Left lung (tissue), 10 donors: ENCODE results near the gene GALR1. TPM values are rescaled to one million over a fixed set of nuclear protein-coding genes. Genes with fewer than 3 reads are reported as not detected.
A peak's percentile ranks its signal among the peaks of the same experiment; 100 is the strongest.

ENCODE experiments used
- ATAC-seq: fragments of 200-7000 bp; cut with Tn5 transposase; one replicate; pipeline ENCODE4 v1.9.1; 2020; ENCODE audit warnings: moderate library complexity
- DNase-seq, 4 donors: peaks; one replicate each; pipeline ENCODE4 v3.0.0-alpha.2; 2013 to 2020
- H3K27ac ChIP-seq, 2 donors: fragments of 200-600 bp; sonication (generic) in 1 of 2; one replicate each; pipeline versions ENCODE4 v1.5.0 to v1.8.0; 2020 to 2021
- H3K27me3 ChIP-seq, 2 donors: fragments of 200-600 bp; sonication (generic) in 1 of 2; one replicate each; pipeline versions ENCODE4 v1.5.0 to v1.8.0; 2020 to 2021
- H3K36me3 ChIP-seq, 2 donors: fragments of 200-600 bp; sonication (generic) in 1 of 2; one replicate each; pipeline versions ENCODE4 v1.5.0 to v1.8.0; 2020 to 2021
- H3K4me1 ChIP-seq, 2 donors: fragments of 200-600 bp; one replicate each; pipeline ENCODE4 v1.8.0; 2021
- H3K4me3 ChIP-seq, 2 donors: fragments of 200-600 bp; sonication (generic) in 1 of 2; one replicate each; pipeline versions ENCODE4 v1.5.0 to v1.8.0; 2020 to 2021; ENCODE audit warnings: mild to moderate bottlenecking in 1 of 2
- H3K9me3 ChIP-seq, 2 donors: fragments of 200-600 bp; sonication (generic) in 1 of 2; one replicate each; pipeline versions ENCODE4 v1.5.0 to v1.8.0; 2020 to 2021
- intact Hi-C, 2 donors: fragments of 100-400 bp; cut with DNase I; formaldehyde crosslinking; loops; one replicate each; pipeline versions ENCODE4 v1.11.2 to v1.14.2; 2022
- polyA plus RNA-seq, 6 donors: library from polyadenylated mRNA; unstranded; fragments of 120-200 nt; gene quantifications; one replicate each; pipeline ENCODE4 v1.2.1, GENCODE V29; 2013; ENCODE audit not compliant: insufficient read length in 6 of 6
- total RNA-seq, 2 donors: library from RNA; stranded (reverse); fragmentation: NEBNext Ultra II Directional; extraction: Animal tissue kit (Norgen Biotek cat#: 25700); gene quantifications; one replicate each; pipeline ENCODE4 v1.2.1, GENCODE V29; 2021
- TF ChIP-seq, protein P1 (sequence below), 2 donors: fragments of 200-600 bp; sonication (generic) in 1 of 2; IDR thresholded peaks; one replicate each; pipeline versions ENCODE4 v1.5.0 to v1.8.0; 2021; ENCODE audit warnings: antibody characterized with exemption in 2 of 2
- donor health status: DM: no; HTN: yes; CAD: no.
- donor health status: DM: no; HTN: no; CAD: no.

The GALR1 gene
- total and polyA plus RNA-seq, 8 donors: 0.03 to 0.48 (median 0.07) TPM; not detected in 2

DNA sequence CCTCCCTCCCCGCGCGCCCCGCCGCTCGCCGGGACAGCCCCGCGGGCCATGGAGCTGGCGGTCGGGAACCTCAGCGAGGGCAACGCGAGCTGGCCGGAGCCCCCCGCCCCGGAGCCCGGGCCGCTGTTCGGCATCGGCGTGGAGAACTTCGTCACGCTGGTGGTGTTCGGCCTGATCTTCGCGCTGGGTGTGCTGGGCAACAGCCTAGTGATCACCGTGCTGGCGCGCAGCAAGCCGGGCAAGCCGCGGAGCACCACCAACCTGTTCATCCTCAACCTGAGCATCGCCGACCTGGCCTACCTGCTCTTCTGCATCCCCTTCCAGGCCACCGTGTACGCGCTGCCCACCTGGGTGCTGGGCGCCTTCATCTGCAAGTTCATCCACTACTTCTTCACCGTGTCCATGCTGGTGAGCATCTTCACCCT is 865 bp downstream of the GALR1 start:
- peaks cover 5 to 15% of the 10 kb centered on the region in 2 donors for H3K4me1 ChIP-seq
- peaks cover 0 to 3% of the 10 kb centered on the region in 2 donors for H3K9me3 ChIP-seq
- H3K27ac ChIP-seq: no peak overlapping the region
- H3K4me3 ChIP-seq: no peak overlapping the region
- intact Hi-C loops: no loop called here
- TF ChIP-seq, protein P1, sequence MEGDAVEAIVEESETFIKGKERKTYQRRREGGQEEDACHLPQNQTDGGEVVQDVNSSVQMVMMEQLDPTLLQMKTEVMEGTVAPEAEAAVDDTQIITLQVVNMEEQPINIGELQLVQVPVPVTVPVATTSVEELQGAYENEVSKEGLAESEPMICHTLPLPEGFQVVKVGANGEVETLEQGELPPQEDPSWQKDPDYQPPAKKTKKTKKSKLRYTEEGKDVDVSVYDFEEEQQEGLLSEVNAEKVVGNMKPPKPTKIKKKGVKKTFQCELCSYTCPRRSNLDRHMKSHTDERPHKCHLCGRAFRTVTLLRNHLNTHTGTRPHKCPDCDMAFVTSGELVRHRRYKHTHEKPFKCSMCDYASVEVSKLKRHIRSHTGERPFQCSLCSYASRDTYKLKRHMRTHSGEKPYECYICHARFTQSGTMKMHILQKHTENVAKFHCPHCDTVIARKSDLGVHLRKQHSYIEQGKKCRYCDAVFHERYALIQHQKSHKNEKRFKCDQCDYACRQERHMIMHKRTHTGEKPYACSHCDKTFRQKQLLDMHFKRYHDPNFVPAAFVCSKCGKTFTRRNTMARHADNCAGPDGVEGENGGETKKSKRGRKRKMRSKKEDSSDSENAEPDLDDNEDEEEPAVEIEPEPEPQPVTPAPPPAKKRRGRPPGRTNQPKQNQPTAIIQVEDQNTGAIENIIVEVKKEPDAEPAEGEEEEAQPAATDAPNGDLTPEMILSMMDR (IDR thresholded peaks at IDR 0.05): no peak
- peak in 1 of 4 donors; percentile 76 for DNase-seq
- H3K36me3 ChIP-seq: no peaks in the 10 kb centered on the region
- H3K27me3 ChIP-seq: peaks cover 43 to 97% of the 10 kb centered on the region in 2 donors
- ATAC-seq: no peak

DNA sequence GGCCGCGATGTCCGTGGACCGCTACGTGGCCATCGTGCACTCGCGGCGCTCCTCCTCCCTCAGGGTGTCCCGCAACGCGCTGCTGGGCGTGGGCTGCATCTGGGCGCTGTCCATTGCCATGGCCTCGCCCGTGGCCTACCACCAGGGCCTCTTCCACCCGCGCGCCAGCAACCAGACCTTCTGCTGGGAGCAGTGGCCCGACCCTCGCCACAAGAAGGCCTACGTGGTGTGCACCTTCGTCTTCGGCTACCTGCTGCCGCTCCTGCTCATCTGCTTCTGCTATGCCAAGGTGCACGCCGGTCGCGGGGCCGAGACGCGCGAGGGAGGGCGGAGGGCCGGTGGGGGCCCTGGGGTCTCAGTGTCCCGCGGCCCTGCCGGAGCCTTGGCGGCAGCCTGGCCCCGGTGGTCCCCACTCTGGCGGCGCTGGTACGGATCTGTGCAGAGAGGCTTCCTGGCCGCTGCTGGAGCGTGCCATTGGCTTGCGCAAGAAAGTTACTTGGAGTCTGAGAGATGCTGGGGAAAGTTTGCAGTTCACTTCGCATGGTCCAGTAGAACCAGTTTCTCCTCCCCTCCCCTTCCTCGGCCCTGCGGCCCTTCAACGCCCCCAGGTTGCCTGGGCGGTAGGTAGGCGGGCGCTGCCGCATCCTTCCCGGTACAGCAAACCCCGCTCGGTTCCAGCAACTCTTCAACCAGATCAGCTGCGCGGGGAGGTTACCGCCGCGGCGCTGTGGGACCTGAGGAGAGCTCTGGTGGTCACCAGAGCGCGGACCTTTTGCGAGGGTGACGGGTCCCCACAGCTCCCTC is 1.5 kb downstream of the GALR1 start:
- Histone ChIP-seq H3K27ac (no peak overlapping the region), H3K4me1 (peaks cover 5 to 15% of the 10 kb centered on the region in 2 donors), H3K27me3 (peaks cover 43 to 97% of the 10 kb centered on the region in 2 donors), H3K9me3 (peaks cover 0 to 3% of the 10 kb centered on the region in 2 donors), H3K36me3 (no peaks in the 10 kb centered on the region), H3K4me3 (no peak overlapping the region)
- intact Hi-C loops: no loop called here
- ATAC-seq (no peak), DNase-seq (peak in 2 of 4 donors; percentile 5 to 76)
- TF ChIP-seq, protein P1 (IDR thresholded peaks at IDR 0.05): no peak

DNA sequence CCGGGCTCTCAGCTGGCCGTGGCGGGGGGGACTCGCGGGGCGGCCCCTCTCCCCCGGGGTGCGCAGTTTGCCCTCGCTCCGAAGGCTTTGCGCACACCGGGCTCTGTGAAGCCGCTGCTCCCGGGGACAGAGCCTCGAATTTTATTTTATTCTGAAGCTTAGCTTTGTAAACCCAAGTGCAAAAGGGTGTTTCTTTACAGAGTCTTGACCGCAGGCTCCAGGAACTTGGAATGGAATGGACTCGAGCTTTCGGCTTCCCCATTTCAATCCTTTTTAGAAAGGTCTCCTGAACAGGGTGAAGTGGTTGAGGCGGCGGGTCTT is 2.0 kb downstream of the GALR1 start:
- ATAC-seq (no peak), DNase-seq (no peak)
- H3K36me3 ChIP-seq: no peaks in the 10 kb centered on the region
- H3K27ac ChIP-seq: no peak overlapping the region
- no peak overlapping the region for H3K4me3 ChIP-seq
- intact Hi-C loops: no loop called here
- peaks cover 43 to 97% of the 10 kb centered on the region in 2 donors for H3K27me3 ChIP-seq
- H3K4me1 ChIP-seq: peaks cover 5 to 15% of the 10 kb centered on the region in 2 donors
- TF ChIP-seq, protein P1 (IDR thresholded peaks at IDR 0.05): no peak
- peaks cover 0 to 3% of the 10 kb centered on the region in 2 donors for H3K9me3 ChIP-seq

DNA sequence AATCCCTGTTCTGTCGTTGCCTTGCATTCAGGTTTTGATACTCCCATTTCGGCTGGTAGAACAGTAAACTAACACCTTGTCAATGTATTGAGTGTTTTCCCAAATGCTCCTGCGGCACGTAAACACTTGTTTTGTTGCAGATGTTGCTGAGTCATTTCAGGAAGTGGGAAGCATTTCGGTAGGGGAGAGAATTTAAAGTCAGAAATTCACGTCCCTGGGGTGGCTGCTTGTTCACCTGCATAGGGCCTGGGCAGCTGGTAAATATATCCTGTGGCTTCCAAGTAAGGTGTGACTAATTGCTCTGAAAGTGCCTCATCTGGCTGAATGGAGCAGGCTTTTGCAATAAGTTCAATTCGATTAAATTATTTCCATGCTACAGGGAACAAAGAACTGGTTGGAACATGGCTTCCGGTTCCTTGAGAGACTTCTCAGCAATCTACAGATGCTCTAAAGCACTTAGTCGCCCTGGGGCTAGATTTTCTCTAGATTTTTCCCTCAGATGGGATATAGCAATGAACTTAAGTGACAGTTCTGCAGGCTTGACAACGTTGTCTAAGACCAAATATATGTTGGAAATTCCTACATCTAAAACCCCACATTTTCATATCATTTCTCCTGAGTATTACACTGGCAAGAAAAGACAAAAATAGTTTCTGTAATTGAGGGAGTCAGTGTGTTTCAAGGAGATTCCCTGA is 5.2 kb downstream of the GALR1 start:
- Histone ChIP-seq H3K9me3 (no peaks in the 10 kb centered on the region), H3K4me3 (no peak overlapping the region), H3K36me3 (no peaks in the 10 kb centered on the region), H3K4me1 (peaks cover 0 to 6% of the 10 kb centered on the region in 2 donors), H3K27me3 (peaks cover 27 to 68% of the 10 kb centered on the region in 2 donors), H3K27ac (no peak overlapping the region)
- intact Hi-C loops: no loop called here
- no peak for DNase-seq
- TF ChIP-seq, protein P1 (IDR thresholded peaks at IDR 0.05): no peak
- no peak for ATAC-seq

DNA sequence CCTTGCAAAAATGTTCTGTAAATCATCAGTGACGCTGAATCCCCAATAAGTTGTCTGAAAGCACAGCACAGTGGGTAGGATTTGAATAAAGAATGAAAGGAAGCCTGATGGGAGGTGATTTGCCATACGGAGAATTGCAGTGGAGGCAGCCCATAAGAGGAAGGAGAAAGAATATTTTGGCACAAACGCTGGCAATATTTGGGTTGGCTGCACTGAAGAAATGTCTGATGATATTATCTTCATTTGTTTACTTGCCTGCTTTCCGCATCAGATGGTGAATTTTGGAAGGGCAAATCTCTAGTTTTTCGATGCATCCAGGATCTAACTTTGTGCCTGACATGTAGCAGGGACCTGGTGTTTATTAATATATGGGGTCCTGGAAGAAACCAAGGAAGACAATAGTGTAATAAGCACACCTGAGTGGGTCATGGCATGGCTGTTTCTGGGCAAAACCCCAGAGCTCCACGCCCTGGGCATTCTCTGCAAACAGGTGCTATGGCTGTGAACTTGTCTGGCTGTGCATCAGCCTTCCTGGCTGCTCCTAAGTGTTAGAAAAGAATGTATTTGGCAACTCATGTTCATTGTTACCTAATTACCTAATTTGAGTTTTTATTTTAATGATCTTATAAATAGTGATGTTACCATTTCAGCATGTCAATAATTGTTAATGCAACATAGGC is 5.9 kb downstream of the GALR1 start:
- DNase-seq: no peak
- TF ChIP-seq, protein P1 (IDR thresholded peaks at IDR 0.05): no peak
- H3K4me3 ChIP-seq: no peak overlapping the region
- no peaks in the 10 kb centered on the region for H3K36me3 ChIP-seq
- no peak overlapping the region for H3K27ac ChIP-seq
- H3K9me3 ChIP-seq: no peaks in the 10 kb centered on the region
- H3K27me3 ChIP-seq: peaks cover 20 to 61% of the 10 kb centered on the region in 2 donors
- no peak for ATAC-seq
- intact Hi-C loops: no loop called here
- H3K4me1 ChIP-seq: no peaks in the 10 kb centered on the region
